ENCODE data around the gene AGRN. TPM values are rescaled to one million over a fixed set of nuclear protein-coding genes. Genes with fewer than 3 reads are reported as not detected.
A peak's percentile ranks its signal among the peaks of the same experiment; 100 is the strongest.

The AGRN gene
- total RNA-seq, 1 experiment from 2014 or later, result 134 TPM

DNA sequence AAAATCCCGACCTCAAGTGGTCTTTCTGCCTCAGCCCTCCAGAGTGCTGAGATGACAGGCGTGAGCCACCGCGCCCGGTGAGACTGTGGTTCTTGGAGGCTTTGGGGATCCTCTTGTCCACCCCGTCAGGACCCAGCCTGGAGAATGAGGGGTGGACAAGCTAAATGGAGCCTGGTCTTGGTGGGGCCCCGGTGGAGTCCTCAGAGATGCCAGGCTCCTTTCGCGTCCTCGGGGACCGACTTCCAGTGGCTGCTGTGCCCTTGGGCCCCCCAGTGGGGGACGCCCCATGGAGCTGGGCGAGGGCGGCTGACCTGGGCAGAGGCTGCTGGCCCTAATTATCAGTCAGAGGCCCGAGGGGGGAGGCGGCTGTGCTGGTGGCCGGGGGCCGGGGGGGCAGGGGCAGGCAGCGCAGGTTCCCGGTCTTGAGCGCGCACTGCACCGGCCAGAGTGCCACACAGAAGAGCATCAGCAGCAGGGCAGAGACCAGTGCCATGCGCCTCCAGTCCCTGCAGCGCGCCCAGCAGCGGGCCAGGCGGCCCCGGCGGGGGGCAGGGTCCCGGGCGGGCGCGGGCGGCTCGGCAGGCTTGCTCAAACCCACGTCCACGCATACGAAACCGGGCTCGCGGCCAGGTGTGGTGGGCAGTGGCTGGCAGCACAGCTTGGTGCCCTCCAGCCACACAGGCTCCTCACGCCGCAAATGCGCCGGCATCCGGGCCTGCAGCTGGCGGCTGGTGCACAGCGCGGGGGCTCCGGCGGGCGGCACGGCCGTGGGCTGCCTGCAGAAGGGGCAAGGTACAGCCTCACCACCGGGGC is 51.8 kb downstream of the AGRN start:
- POLR2A ChIA-PET, result no interaction called here
- BruUV-seq (replicated peaks), result no TSS peak

More for the DNA sequence above, 51.8 kb downstream of the AGRN start:
- Histone ChIP-seq H3K9me3 (ENCODE audit: control insufficient read depth in 1 of 2, insufficient read depth in 1 of 2, low read depth in 1 of 2, low read length in 2 of 2) (no peaks in the 10 kb centered on the region), H4K20me1 (ENCODE audit: insufficient read depth) (no peaks in the 10 kb centered on the region), H3K4me2 (ENCODE audit: low read length) (no peak overlapping the region), H3K27me3 (ENCODE audit: insufficient read depth, low read length) (no peaks in the 10 kb centered on the region), H3K4me1 (ENCODE audit: control insufficient read depth in 1 of 2, insufficient read depth in 2 of 2, low read length in 2 of 2) (peaks cover 38 to 66% of the 10 kb centered on the region in 2 experiments), H2AFZ (ENCODE audit: low read depth, low read length, poor library complexity, severe bottlenecking) (no peak overlapping the region), H3K27ac (ENCODE audit: low read depth, low read length) (peak overlapping the region; percentile 91; the same call in 1 of the 2 replicates), H3K79me2 (ENCODE audit: insufficient read depth, low read length) (peaks cover 3% of the 10 kb centered on the region; the same call in 1 of the 2 replicates), H3K9me2 (ENCODE audit: insufficient read depth) (no peaks in the 10 kb centered on the region), H3K4me3 (replicated peaks in 1 of 2; ENCODE audit: low read depth in 1 of 2, low read length in 2 of 2) (no peak overlapping the region), H3K9ac (ENCODE audit: low read length) (no peak overlapping the region), H3K36me3 (ENCODE audit: control insufficient read depth in 1 of 2, insufficient read depth in 2 of 2, low read length in 2 of 2) (no peaks in the 10 kb centered on the region)
- TF ChIP-seq RAD21 (IDR thresholded peaks at IDR 0.05; ENCODE audit: low read depth) (no peak), CEBPB (IDR thresholded peaks at IDR 0.05; ENCODE audit: low read depth) (no peak), EZH2phosphoT487 (IDR thresholded peaks at IDR 0.05; ENCODE audit: borderline replicate concordance) (no peak), SIN3A (IDR thresholded peaks at IDR 0.05; ENCODE audit: low read depth) (no peak)
- TF ChIP-seq, protein P1, sequence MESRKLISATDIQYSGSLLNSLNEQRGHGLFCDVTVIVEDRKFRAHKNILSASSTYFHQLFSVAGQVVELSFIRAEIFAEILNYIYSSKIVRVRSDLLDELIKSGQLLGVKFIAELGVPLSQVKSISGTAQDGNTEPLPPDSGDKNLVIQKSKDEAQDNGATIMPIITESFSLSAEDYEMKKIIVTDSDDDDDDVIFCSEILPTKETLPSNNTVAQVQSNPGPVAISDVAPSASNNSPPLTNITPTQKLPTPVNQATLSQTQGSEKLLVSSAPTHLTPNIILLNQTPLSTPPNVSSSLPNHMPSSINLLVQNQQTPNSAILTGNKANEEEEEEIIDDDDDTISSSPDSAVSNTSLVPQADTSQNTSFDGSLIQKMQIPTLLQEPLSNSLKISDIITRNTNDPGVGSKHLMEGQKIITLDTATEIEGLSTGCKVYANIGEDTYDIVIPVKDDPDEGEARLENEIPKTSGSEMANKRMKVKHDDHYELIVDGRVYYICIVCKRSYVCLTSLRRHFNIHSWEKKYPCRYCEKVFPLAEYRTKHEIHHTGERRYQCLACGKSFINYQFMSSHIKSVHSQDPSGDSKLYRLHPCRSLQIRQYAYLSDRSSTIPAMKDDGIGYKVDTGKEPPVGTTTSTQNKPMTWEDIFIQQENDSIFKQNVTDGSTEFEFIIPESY (IDR thresholded peaks at IDR 0.05; ENCODE audit: extremely low read depth, insufficient replicate concordance, low read length), result no peak
- ATAC-seq (no peak), DNase-seq (ENCODE audit: low read depth, low spot score) (no peak)
- ChIA-PET RAD21 (ENCODE audit: low non-redundant PET in 1 of 2, low total read pairs in 2 of 2, uncharacterized antibody in 2 of 2, unreplicated experiment in 2 of 2) (interaction anchor here in 1 of 2 experiments (0.6 kb wide), 1 partner anchor 202 kb away, joined by 4 read pairs; the partner anchor contains the start of gene UBE2J2), CTCF (no interaction called here)
- intact Hi-C loops (cut with micrococcal nuclease), result loop anchor here (5.0 kb wide), 1 partner anchor 276 kb away; the partner anchor contains the start of gene DVL1

All from HCT116 (cell line).